GM12878 (cell line): ENCODE data around the gene COL3A1. TPM values are rescaled to one million over a fixed set of nuclear protein-coding genes. Genes with fewer than 3 reads are reported as not detected.

Experiments used
- ATAC-seq: fragments of 200-7000 bp; cut with Tn5 transposase; 3 replicates; pipeline ENCODE4 v1.9.1; 2020; ENCODE audit warnings: mild to moderate bottlenecking, moderate library complexity
- BruUV-seq: library from RNA; stranded (reverse); fragments of 400-500 nt; replicated peaks from 2 replicates; lab custom pipeline; 2021; lab: Mats Ljungman, UMichigan
- CTCF ChIA-PET: fragments of 300-600 bp; sonication (Branson Sonifier 250); formaldehyde crosslinking; extraction: SDS; loops from one replicate; lab custom pipeline; 2021; ENCODE audit warnings: inconsistent platforms; lab: Yijun Ruan, JAX
- POLR2A ChIA-PET: fragments of 350-600 bp; formaldehyde crosslinking; extraction: SDS; loops from one replicate; lab custom pipeline; 2021; ENCODE audit warnings: inconsistent platforms; lab: Charles Lee
- RAD21 ChIA-PET: fragments of 300-600 bp; sonication (Branson Sonifier 250); formaldehyde crosslinking; loops from one replicate; lab custom pipeline; 2023; ENCODE audit warnings: antibody characterized with exemption; ENCODE audit not compliant: unreplicated experiment; lab: Charles Lee
- SMC1A ChIA-PET: fragments of 300-600 bp; sonication (Branson Sonifier 250); formaldehyde crosslinking; loops from one replicate; lab custom pipeline; 2023; ENCODE audit not compliant: unreplicated experiment, uncharacterized antibody; lab: Charles Lee
- DNase-seq: peaks from one replicate; pipeline ENCODE4 v3.0.0-alpha.2; 2011; ENCODE audit warnings: low read depth, low spot score
- FAIRE-seq: peaks from 3 replicates; lab custom pipeline; 2011; peaks lifted over from hg19 to GRCh38; lab: Jason Lieb, UNC
- H2AFZ ChIP-seq: 2 replicates; pipeline ENCODE4 v1.6.0; 2011; ENCODE audit warnings: low read depth, low read length, control low read depth; ENCODE audit not compliant: control insufficient read depth
- H3K27ac ChIP-seq: 2 replicates; pipeline ENCODE4 v1.5.1; 2011; ENCODE audit warnings: control low read depth; ENCODE audit not compliant: control insufficient read depth, insufficient read depth
- H3K27me3 ChIP-seq, 2 experiments: replicated peaks in 1 of 2; 2 replicates each; pipeline versions ENCODE4 v1.6.0 to v1.6.1; 2011; ENCODE audit warnings: low read length in 1 of 2; ENCODE audit not compliant: control insufficient read depth in 2 of 2, insufficient read depth in 2 of 2
- H3K36me3 ChIP-seq, 2 experiments: 2 replicates each; pipeline ENCODE4 v1.5.1; 2011; ENCODE audit warnings: low read length in 1 of 2; ENCODE audit not compliant: control insufficient read depth in 2 of 2, insufficient read depth in 2 of 2
- H3K4me1 ChIP-seq: 2 replicates; pipeline ENCODE4 v1.6.1; 2011; ENCODE audit warnings: mild to moderate bottlenecking, low read length, moderate library complexity, mixed read lengths; ENCODE audit not compliant: control insufficient read depth, insufficient read depth
- H3K4me2 ChIP-seq: 2 replicates; pipeline ENCODE4 v1.6.0; 2011; ENCODE audit warnings: control low read depth; ENCODE audit not compliant: control insufficient read depth, insufficient read depth
- H3K4me3 ChIP-seq: fragments of 200-600 bp; sonication (generic); 2 replicates; pipeline ENCODE4 v1.5.1; 2016
- H3K79me2 ChIP-seq: 2 replicates; pipeline ENCODE4 v1.6.0; 2011; ENCODE audit warnings: low read length; ENCODE audit not compliant: control insufficient read depth, insufficient read depth
- H3K9ac ChIP-seq: 2 replicates; pipeline ENCODE4 v1.8.0; 2011; ENCODE audit warnings: low read length, control low read depth, mixed read lengths; ENCODE audit not compliant: control insufficient read depth, insufficient read depth
- H3K9me3 ChIP-seq: replicated peaks from 3 replicates; pipeline ENCODE4 v1.5.1; 2011; ENCODE audit warnings: mild to moderate bottlenecking, low read length; ENCODE audit not compliant: control insufficient read depth, insufficient read depth
- H4K20me1 ChIP-seq: 2 replicates; pipeline ENCODE4 v1.6.0; 2011; ENCODE audit not compliant: control insufficient read depth, insufficient read depth
- BHLHE40 ChIP-seq, 2 experiments: fragments of 450-650 bp in 1 of 2; IDR thresholded peaks; 2 replicates each; pipeline ENCODE4 v1.6.1; 2011 to 2017; ENCODE audit warnings: low read depth in 2 of 2, borderline replicate concordance in 1 of 2, improper control_type of control experiment in 1 of 2, low read length in 1 of 2, mild to moderate bottlenecking in 1 of 2
- BMI1 ChIP-seq: fragments of 450-650 bp; IDR thresholded peaks from 2 replicates; pipeline ENCODE4 v1.6.1; 2016; ENCODE audit warnings: mild to moderate bottlenecking, moderate library complexity, borderline replicate concordance
- CEBPB ChIP-seq, 2 experiments: fragments of 150-350 bp in 1 of 2; IDR thresholded peaks; 2 replicates each; pipeline ENCODE4 v1.6.1; 2012 to 2014; ENCODE audit warnings: low read depth in 2 of 2, low read length in 2 of 2, borderline replicate concordance in 1 of 2, inconsistent platforms in 1 of 2
- CUX1 ChIP-seq: IDR thresholded peaks from 2 replicates; pipeline ENCODE4 v1.6.1; 2012; ENCODE audit warnings: improper control_type of control experiment, low read depth, low read length; ENCODE audit not compliant: insufficient replicate concordance
- EGR1 ChIP-seq, 2 experiments: IDR thresholded peaks; 1 replicate in 1 of 2; 2 replicates in 1 of 2; pipeline ENCODE4 v1.6.1; 2011 to 2012; ENCODE audit warnings: low read depth in 2 of 2, low read length in 2 of 2, borderline replicate concordance in 1 of 2, mild to moderate bottlenecking in 1 of 2, moderate library complexity in 1 of 2
- IKZF2 ChIP-seq, 2 experiments: fragments of 450-650 bp; IDR thresholded peaks; 2 replicates each; pipeline ENCODE4 v1.6.1; 2017; ENCODE audit warnings: mild to moderate bottlenecking in 2 of 2, moderate library complexity in 2 of 2
- IRF4 ChIP-seq: IDR thresholded peaks from 2 replicates; pipeline ENCODE4 v1.6.1; 2011; ENCODE audit warnings: low read depth, low read length
- IRF5 ChIP-seq: fragments of 450-650 bp; IDR thresholded peaks from 2 replicates; pipeline ENCODE4 v1.6.1; 2017; ENCODE audit warnings: borderline replicate concordance
- RAD21 ChIP-seq: IDR thresholded peaks from 2 replicates; pipeline ENCODE4 v1.6.1; 2011; ENCODE audit warnings: mild to moderate bottlenecking, low read depth, low read length, moderate library complexity; ENCODE audit not compliant: insufficient read depth
- RFX5 ChIP-seq: IDR thresholded peaks from 2 replicates; pipeline ENCODE4 v1.6.1; 2011; ENCODE audit warnings: low read depth, low read length, improper control_type of control experiment
- SIX5 ChIP-seq: IDR thresholded peaks from 2 replicates; pipeline ENCODE4 v1.6.1; 2011; ENCODE audit warnings: mild to moderate bottlenecking, low read depth, low read length, moderate library complexity; ENCODE audit not compliant: severe bottlenecking
- WGBS: methylation state at CpG from one replicate; pipeline ENCODE4 v1.1.6; 2016; ENCODE audit warnings: low lambda C conversion rate; ENCODE audit not compliant: insufficient replicate concordance, insufficient coverage; ENCODE audit errors: missing lambda C conversion rate; 5-methylcytosine and 5-hydroxymethylcytosine counted together
- in situ Hi-C: fragments of 300-500 bp; cut with MboI; formaldehyde crosslinking; loops from 9 replicates; pipeline ENCODE4 v1.14.3; 2018; ENCODE audit warnings: mixed read lengths
- intact Hi-C: fragments of 100-400 bp; cut with micrococcal nuclease; formaldehyde crosslinking; loops from one replicate; pipeline ENCODE4 v1.14.2; 2022; ENCODE audit not compliant: unreplicated experiment
- polyA plus RNA-seq, 11 experiments: library from polyadenylated mRNA; depleted of rRNA in 4 of 11; unstranded in 6 of 11; stranded (reverse) in 5 of 11; fragments of >200 nt; fragmentation: Nextera tagmentation in 4 of 11; fragmentation: Illumina TruSeq in 1 of 11; extraction: Ambion mirVana in 4 of 11; extraction: Trizol in 1 of 11; gene quantifications; 1 replicate in 1 of 11; 2 replicates in 10 of 11; pipeline versions ENCODE4 v1.2.1 to v1.2.3, GENCODE V29; 2011 to 2016; ENCODE audit warnings: inconsistent platforms in 2 of 11, missing spikeins in 2 of 11, low read depth in 1 of 11
- total RNA-seq, 4 experiments: library from RNA; depleted of rRNA in 3 of 4; stranded (reverse); fragments of >200 nt in 3 of 4; fragmentation: Illumina TruSeq in 1 of 4; extraction: Trizol in 1 of 4; gene quantifications; 2 replicates each; pipeline versions ENCODE4 v1.2.1 to v1.2.3, GENCODE V29; 2013 to 2021

Gene COL3A1
- total and polyA plus RNA-seq, 10 of the 15 experiments (the other 5 are each of a cell fraction or from before 2014, with no cell fraction given), result 0.04 to 0.67 (median 0.10) TPM; not detected in 2

- Histone ChIP-seq H3K27me3 (no peaks in the 10 kb centered on the region), H3K27ac (no peak overlapping the region), H3K9ac (no peak overlapping the region), H3K79me2 (no peaks in the 10 kb centered on the region), H3K4me3 (no peak overlapping the region), H3K4me2 (no peak overlapping the region), H3K4me1 (no peaks in the 10 kb centered on the region), H4K20me1 (no peaks in the 10 kb centered on the region), H3K9me3 (no peaks in the 10 kb centered on the region; the same call in 1 of the 3 replicates), H2AFZ (no peak overlapping the region), H3K36me3 (no peaks in the 10 kb centered on the region)
- ChIA-PET CTCF (no interaction called here), POLR2A (no interaction called here), SMC1A (no interaction called here), RAD21 (no interaction called here)
- BruUV-seq, result no TSS peak
- ATAC-seq (no peak), DNase-seq (no peak), FAIRE-seq (no peak)
- TF ChIP-seq IRF4, result no peak
- no peak for TF ChIP-seq CEBPB (IDR thresholded peaks at IDR 0.05; ENCODE audit: borderline replicate concordance in 1 of 2, low read depth in 2 of 2, low read length in 2 of 2)
- intact Hi-C loops, result no loop called here
- in situ Hi-C loops, result no loop called here
- WGBS, result 91% methylated on average over 2 of the region's 2 CpGs
Measured at GRCh38 chr2:188928643-188929042, 45.5 kb upstream of the COL3A1 start.

- POLR2A ChIA-PET, result no interaction called here
- CTCF ChIA-PET, result interaction anchor here (1.1 kb wide), 2 partner anchors 46 to 53 kb away, joined by 3 to 5 read pairs; no protein-coding TSS in a partner anchor
- no TSS peak for BruUV-seq
- TF ChIP-seq BHLHE40 (IDR thresholded peaks at IDR 0.05; ENCODE audit: borderline replicate concordance in 1 of 2, low read depth in 2 of 2, low read length in 1 of 2) (no peak), IKZF2 (IDR thresholded peaks at IDR 0.05) (no peak), RFX5 (no peak), SIX5 (no peak), CUX1 (no peak), BMI1 (no peak), RAD21 (no peak), EGR1 (IDR thresholded peaks at IDR 0.05; ENCODE audit: borderline replicate concordance in 1 of 2, low read depth in 2 of 2, low read length in 2 of 2) (no peak), IRF5 (no peak)
Measured at GRCh38 chr2:188931361-188931760, 42.8 kb upstream of the COL3A1 start.

More at GRCh38 chr2:188931361-188931760, 42.8 kb upstream of the COL3A1 start:
- no peak overlapping the region for H3K9ac ChIP-seq
- DNase-seq (no peak), ATAC-seq (no peak), FAIRE-seq (no peak)
- H2AFZ ChIP-seq, result no peak overlapping the region
- intact Hi-C loops, result no loop called here
- H3K9me3 ChIP-seq, result no peaks in the 10 kb centered on the region; the same call in 1 of the 3 replicates
- no peaks in the 10 kb centered on the region for H3K36me3 ChIP-seq
- H4K20me1 ChIP-seq, result no peaks in the 10 kb centered on the region
- no peaks in the 10 kb centered on the region for H3K79me2 ChIP-seq
- H3K4me1 ChIP-seq, result no peaks in the 10 kb centered on the region
- H3K27ac ChIP-seq, result no peak overlapping the region
- H3K4me3 ChIP-seq, result no peak overlapping the region
- ChIA-PET RAD21 (interaction anchor here (0.7 to 1.0 kb wide), 2 partner anchors 53 to 942 kb away, joined by 4 to 5 read pairs; no protein-coding TSS in a partner anchor), SMC1A (interaction anchor here (0.9 to 1.4 kb wide), 3 partner anchors 10 to 38 kb away, joined by 3 read pairs; no protein-coding TSS in a partner anchor)
- in situ Hi-C loops, result no loop called here
- H3K27me3 ChIP-seq, result no peaks in the 10 kb centered on the region
- no peak overlapping the region for H3K4me2 ChIP-seq
